ENCODE data around the gene STAP1.

STAP1 gene

GRCh38 chr4:67556436-67556835 is 2.1 kb upstream of the STAP1 start:
- DNase-seq (ENCODE audit: low read depth in 2 of 2), result no peak

- DNase-seq (ENCODE audit: low read depth in 2 of 2), result peak in 1 of 2 experiments; percentile 33
Observed at GRCh38 chr4:67565284-67565683, 6.8 kb downstream of the STAP1 start.

- DNase-seq (ENCODE audit: low read depth in 2 of 2), result no peak
Observed at GRCh38 chr4:67566335-67566734, 7.8 kb downstream of the STAP1 start.

GRCh38 chr4:67568820-67569219 is 10.3 kb downstream of the STAP1 start:
- DNase-seq (ENCODE audit: low read depth in 2 of 2), result no peak

GRCh38 chr4:67570537-67570936 is 12.0 kb downstream of the STAP1 start:
- DNase-seq (ENCODE audit: low read depth in 2 of 2), result no peak

- DNase-seq (ENCODE audit: low read depth in 2 of 2), result no peak
Observed at GRCh38 chr4:67571975-67572374, 13.4 kb downstream of the STAP1 start.

GRCh38 chr4:67573193-67573592 is 14.7 kb downstream of the STAP1 start:
- DNase-seq (ENCODE audit: low read depth in 2 of 2), result no peak

GRCh38 chr4:67575232-67576058 is 16.9 kb downstream of the STAP1 start:
- no peak for DNase-seq (ENCODE audit: low read depth in 2 of 2)

GRCh38 chr4:67576059-67576466 is 17.5 kb downstream of the STAP1 start:
- no peak for DNase-seq (ENCODE audit: low read depth in 2 of 2)

- DNase-seq (ENCODE audit: low read depth in 2 of 2), result no peak
Observed at GRCh38 chr4:67576538-67576937, 18.0 kb downstream of the STAP1 start.

- DNase-seq (ENCODE audit: low read depth in 2 of 2), result no peak
Observed at GRCh38 chr4:67580577-67580976, 22.1 kb downstream of the STAP1 start.

- no peak for DNase-seq (ENCODE audit: low read depth in 2 of 2)
Observed at GRCh38 chr4:67581208-67581857, 22.8 kb downstream of the STAP1 start.

- DNase-seq (ENCODE audit: low read depth in 2 of 2), result no peak
Observed at GRCh38 chr4:67581913-67582312, 23.4 kb downstream of the STAP1 start.

- no peak for DNase-seq (ENCODE audit: low read depth in 2 of 2)
Observed at GRCh38 chr4:67584496-67584895, 26.0 kb downstream of the STAP1 start.

- DNase-seq (ENCODE audit: low read depth in 2 of 2), result no peak
Observed at GRCh38 chr4:67587156-67587555, 28.6 kb downstream of the STAP1 start.

- DNase-seq (ENCODE audit: low read depth in 2 of 2), result peak; percentile 7 to 25
Observed at GRCh38 chr4:67593741-67594175, 35.2 kb downstream of the STAP1 start.

- no peak for DNase-seq (ENCODE audit: low read depth in 2 of 2)
Observed at GRCh38 chr4:67603310-67604028, 44.9 kb downstream of the STAP1 start.

GRCh38 chr4:67604029-67604381 is 45.5 kb downstream of the STAP1 start:
- DNase-seq (ENCODE audit: low read depth in 2 of 2), result no peak

- DNase-seq (ENCODE audit: low read depth in 2 of 2), result no peak
Observed at GRCh38 chr4:67604749-67605148, 46.2 kb downstream of the STAP1 start.

GRCh38 chr4:67608027-67608426 is 49.5 kb downstream of the STAP1 start:
- DNase-seq (ENCODE audit: low read depth in 2 of 2), result no peak

- DNase-seq (ENCODE audit: low read depth in 2 of 2), result no peak
Observed at GRCh38 chr4:67614186-67614585, 55.7 kb downstream of the STAP1 start.

GRCh38 chr4:67615119-67615518 is 56.6 kb downstream of the STAP1 start:
- DNase-seq (ENCODE audit: low read depth in 2 of 2), result no peak

GRCh38 chr4:67616478-67616877 is 58.0 kb downstream of the STAP1 start:
- DNase-seq (ENCODE audit: low read depth in 2 of 2), result no peak
